HepG2 (cell line): Measurements from ENCODE around the gene FALEC. TPM values are rescaled to one million over a fixed set of nuclear protein-coding genes. Genes with fewer than 3 reads are reported as not detected.
A peak's percentile ranks its signal among the peaks of the same experiment; 100 is the strongest.

Experiments
- ATAC-seq: fragments of 200-7000 bp; cut with Tn5 transposase; 3 replicates; pipeline ENCODE4 v1.9.1; 2020; ENCODE audit warnings: mild to moderate bottlenecking, moderate library complexity
- BruUV-seq: library from RNA; stranded (reverse); fragments of 400-500 nt; replicated peaks from 2 replicates; lab custom pipeline; 2021; lab: Mats Ljungman, UMichigan
- CTCF ChIA-PET: fragments of 300-600 bp; formaldehyde crosslinking; extraction: SDS; loops from one replicate; lab custom pipeline; 2021; ENCODE audit warnings: low total read pairs, inconsistent platforms, low intra/inter-chr PET ratio; lab: Yijun Ruan, JAX
- POLR2A ChIA-PET: fragments of 350-600 bp; sonication (Branson Sonifier 250); formaldehyde crosslinking; loops from one replicate; lab custom pipeline; 2020; ENCODE audit warnings: antibody characterized with exemption, inconsistent platforms; lab: Yijun Ruan, JAX
- DNase-seq: peaks from one replicate; pipeline ENCODE4 v3.0.0-alpha.2; 2015; ENCODE audit warnings: low spot score
- FAIRE-seq: peaks from 3 replicates; lab custom pipeline; 2011; peaks lifted over from hg19 to GRCh38; lab: Jason Lieb, UNC
- H2AFZ ChIP-seq: one replicate; pipeline ENCODE4 v1.6.1; 2011; ENCODE audit warnings: low read length, inconsistent platforms
- H3K27ac ChIP-seq: fragments of 300-600 bp; 3 replicates; pipeline ENCODE4 v1.8.0; 2011; ENCODE audit warnings: mixed run types, mild to moderate bottlenecking, mixed read lengths, low read length, inconsistent platforms; ENCODE audit not compliant: insufficient read depth; ENCODE audit errors: extremely low read length
- H3K27me3 ChIP-seq, 2 experiments: fragments of 200-600 bp in 1 of 2; 2 replicates in 1 of 2; 3 replicates in 1 of 2; pipeline versions ENCODE4 v1.6.0 to v1.8.0; 2011; ENCODE audit warnings: low read length in 2 of 2, mild to moderate bottlenecking in 2 of 2, moderate library complexity in 2 of 2, inconsistent platforms in 1 of 2; ENCODE audit not compliant: insufficient read depth in 2 of 2, control insufficient read depth in 1 of 2
- H3K36me3 ChIP-seq, 2 experiments: fragments of 200-600 bp in 1 of 2; replicated peaks in 1 of 2; 2 replicates in 1 of 2; 3 replicates in 1 of 2; pipeline versions ENCODE4 v1.5.1 to v1.8.0; 2011; ENCODE audit warnings: low read length in 2 of 2, inconsistent platforms in 1 of 2; ENCODE audit not compliant: insufficient read depth in 2 of 2, control insufficient read depth in 1 of 2
- H3K4me1 ChIP-seq: 2 replicates; pipeline ENCODE4 v1.5.1; 2012; ENCODE audit warnings: low read length, inconsistent platforms; ENCODE audit not compliant: insufficient read depth
- H3K4me2 ChIP-seq: 2 replicates; pipeline ENCODE4 v1.6.0; 2011; ENCODE audit warnings: low read depth, low read length, inconsistent platforms
- H3K4me3 ChIP-seq, 3 experiments: fragments of 200-600 bp in 1 of 3; sonication (generic), shearing (Covaris generic) in 1 of 3; replicated peaks in 1 of 3; 2 replicates each; pipeline ENCODE4 v1.5.1; 2011 to 2016; ENCODE audit warnings: low read length in 3 of 3, inconsistent platforms in 2 of 3, low read depth in 2 of 3, mild to moderate bottlenecking in 2 of 3, control low read depth in 1 of 3, mixed read lengths in 1 of 3; ENCODE audit not compliant: insufficient read depth in 1 of 3
- H3K79me2 ChIP-seq: one replicate; pipeline ENCODE4 v1.6.1; 2011; ENCODE audit warnings: low read length, inconsistent platforms; ENCODE audit not compliant: insufficient read depth
- H3K9ac ChIP-seq: 2 replicates; pipeline ENCODE4 v1.6.0; 2011; ENCODE audit warnings: mild to moderate bottlenecking, low read depth, low read length, inconsistent platforms; ENCODE audit not compliant: insufficient read depth
- H3K9me3 ChIP-seq: 2 replicates; pipeline ENCODE4 v1.5.1; 2012; ENCODE audit warnings: mild to moderate bottlenecking, low read length
- H4K20me1 ChIP-seq: 2 replicates; pipeline ENCODE4 v1.6.0; 2011; ENCODE audit warnings: inconsistent platforms, mild to moderate bottlenecking, low read length, moderate library complexity; ENCODE audit not compliant: insufficient read depth
- ARID5B ChIP-seq: IDR thresholded peaks from 2 replicates; pipeline ENCODE4 v1.4.0; 2020; ENCODE audit warnings: mild to moderate bottlenecking, missing genetic modification reagents
- HOXA5 ChIP-seq: sonication (generic); formaldehyde crosslinking; IDR thresholded peaks from 2 replicates; pipeline ENCODE4 v1.4.0; 2020; ENCODE audit warnings: missing genetic modification reagents
- KLF15 ChIP-seq: sonication (generic); formaldehyde crosslinking; IDR thresholded peaks from 2 replicates; pipeline ENCODE4 v1.8.1; 2023; ENCODE audit warnings: borderline replicate concordance, mild to moderate bottlenecking, inconsistent platforms, missing genetic modification reagents, mixed read lengths
- MAFK ChIP-seq, 2 experiments: IDR thresholded peaks in 1 of 2; conservative IDR thresholded peaks in 1 of 2; 2 replicates each; pipeline ENCODE4 v1.6.1; 2011; ENCODE audit warnings: improper control_type of control experiment in 2 of 2, low read length in 2 of 2
- MTA1 ChIP-seq: sonication (generic); formaldehyde crosslinking; IDR thresholded peaks from 2 replicates; pipeline ENCODE4 v1.4.0; 2020; ENCODE audit warnings: missing genetic modification reagents, mild to moderate bottlenecking, borderline replicate concordance
- POLR2G ChIP-seq: fragments of 200-400 bp; formaldehyde crosslinking; IDR thresholded peaks from 2 replicates; pipeline ENCODE4 v1.6.1; 2018; ENCODE audit warnings: mild to moderate bottlenecking, low read depth, low read length, moderate library complexity
- RAD21 ChIP-seq: fragments of 450-650 bp; formaldehyde crosslinking; IDR thresholded peaks from 2 replicates; pipeline ENCODE4 v1.5.0; 2020; ENCODE audit warnings: mild to moderate bottlenecking
- ZNF101 ChIP-seq: sonication (generic); formaldehyde crosslinking; IDR thresholded peaks from 2 replicates; pipeline ENCODE4 v1.4.0; 2020; ENCODE audit warnings: mild to moderate bottlenecking, low read depth, missing genetic modification reagents, borderline replicate concordance
- WGBS: methylation state at CpG from one replicate; pipeline ENCODE4 v1.1.6; 2017; ENCODE audit warnings: low lambda C conversion rate; 5-methylcytosine and 5-hydroxymethylcytosine counted together
- in situ Hi-C: cut with HindIII; loops from 2 replicates; pipeline ENCODE4 v1.10.0; 2017; ENCODE audit warnings: low pct_unique_long_range_greater_than_20kb; ENCODE audit not compliant: extremely low pct_ligation_motif_present
- intact Hi-C: fragments of 100-400 bp; cut with micrococcal nuclease; formaldehyde crosslinking; loops from one replicate; pipeline ENCODE4 v1.10.0; 2022; ENCODE audit not compliant: unreplicated experiment
- polyA plus RNA-seq, 8 experiments: library from polyadenylated mRNA; depleted of rRNA in 3 of 8; stranded (reverse) in 7 of 8; unstranded in 1 of 8; fragments of >200 nt; fragmentation: Illumina TruSeq in 4 of 8; extraction: Trizol in 4 of 8; gene quantifications; 2 replicates each; pipeline versions ENCODE4 v1.2.1 to v1.2.3, GENCODE V29; 2011 to 2016; ENCODE audit warnings: low read depth in 4 of 8, missing spikeins in 1 of 8, mixed read lengths in 1 of 8; ENCODE audit not compliant: insufficient read depth in 1 of 8
- total RNA-seq, 5 experiments: library from RNA; depleted of rRNA; stranded (reverse); fragments of >200 nt; fragmentation: Illumina TruSeq; extraction: Trizol; gene quantifications; 2 replicates each; pipeline ENCODE4 v1.2.3, GENCODE V29; 2016; ENCODE audit warnings: low read depth in 1 of 5

Gene FALEC
- total and polyA plus RNA-seq, 2 of the 13 experiments (the other 11 are each of a cell fraction or from before 2014, with no cell fraction given), result 0.33 to 0.71 TPM

GRCh38 chr1:150486966-150487762 lies 28.4 kb upstream of the FALEC start, which contains the start of gene TARS2 (continued):
- 0 out of 2 replicates have a peak, but pooled peaks have one; percentile 31 for TF ChIP-seq MTA1 (CRISPR knock-in tag)
- no peak for TF ChIP-seq ZNF101 (CRISPR knock-in tag)
- no peak for TF ChIP-seq MAFK (conservative IDR thresholded peaks at IDR 0.05 in 1 of 2, IDR thresholded peaks at IDR 0.05 in 1 of 2; ENCODE audit: low read length in 2 of 2)
- no peak for TF ChIP-seq RAD21 (CRISPR knock-in tag)
- no peak; the same call in 1 of the 2 replicates for TF ChIP-seq KLF15 (CRISPR knock-in tag)
- peak; percentile 71 for TF ChIP-seq ARID5B (CRISPR knock-in tag)

GRCh38 chr1:150487763-150488115 lies 27.8 kb upstream of the FALEC start:
- ATAC-seq (no peak), DNase-seq (no peak), FAIRE-seq (no peak)
- intact Hi-C loops (loop anchor here (1.0 kb wide), 1 partner anchor 45 kb away; no protein-coding TSS in a partner anchor), in situ Hi-C loops (loop anchor here (5.0 kb wide), 1 partner anchor 45 kb away; no protein-coding TSS in a partner anchor)
- peaks cover 8 to 28% of the 10 kb centered on the region in 2 experiments; a peak in 4 of 5 replicates for H3K36me3 ChIP-seq
- no peaks in the 10 kb centered on the region for H4K20me1 ChIP-seq
- no peaks in the 10 kb centered on the region for H3K27me3 ChIP-seq
- 0% methylated on average over 7 of the region's 7 CpGs for WGBS
- peak overlapping the region; percentile 92 for H3K4me2 ChIP-seq
- ChIA-PET CTCF (no interaction called here), POLR2A (interaction anchor here (0.9 to 1.5 kb wide), 7 partner anchors 21 to 209 kb away, joined by 3 to 6 read pairs (median 3); partner anchors contain the start of genes FALEC, GOLPH3L and RPRD2)
- H2AFZ ChIP-seq, result no peak overlapping the region
- H3K4me1 ChIP-seq, result peaks cover 24% of the 10 kb centered on the region
- TSS peak; percentile 81 for BruUV-seq
- H3K27ac ChIP-seq, result peak overlapping the region; percentile 30
- H3K4me3 ChIP-seq, result peak overlapping the region; percentile 78 to 80 (median 80)
- TF ChIP-seq HOXA5 (CRISPR knock-in tag) (0 out of 2 replicates have a peak, but pooled peaks have one; percentile 3), POLR2G (no peak)
- H3K9me3 ChIP-seq, result no peaks in the 10 kb centered on the region
- peak overlapping the region; percentile 72 for H3K9ac ChIP-seq
- peaks cover 11% of the 10 kb centered on the region for H3K79me2 ChIP-seq
